Measurements from ENCODE around the gene RNASE11.

- TF ChIP-seq, protein P1, sequence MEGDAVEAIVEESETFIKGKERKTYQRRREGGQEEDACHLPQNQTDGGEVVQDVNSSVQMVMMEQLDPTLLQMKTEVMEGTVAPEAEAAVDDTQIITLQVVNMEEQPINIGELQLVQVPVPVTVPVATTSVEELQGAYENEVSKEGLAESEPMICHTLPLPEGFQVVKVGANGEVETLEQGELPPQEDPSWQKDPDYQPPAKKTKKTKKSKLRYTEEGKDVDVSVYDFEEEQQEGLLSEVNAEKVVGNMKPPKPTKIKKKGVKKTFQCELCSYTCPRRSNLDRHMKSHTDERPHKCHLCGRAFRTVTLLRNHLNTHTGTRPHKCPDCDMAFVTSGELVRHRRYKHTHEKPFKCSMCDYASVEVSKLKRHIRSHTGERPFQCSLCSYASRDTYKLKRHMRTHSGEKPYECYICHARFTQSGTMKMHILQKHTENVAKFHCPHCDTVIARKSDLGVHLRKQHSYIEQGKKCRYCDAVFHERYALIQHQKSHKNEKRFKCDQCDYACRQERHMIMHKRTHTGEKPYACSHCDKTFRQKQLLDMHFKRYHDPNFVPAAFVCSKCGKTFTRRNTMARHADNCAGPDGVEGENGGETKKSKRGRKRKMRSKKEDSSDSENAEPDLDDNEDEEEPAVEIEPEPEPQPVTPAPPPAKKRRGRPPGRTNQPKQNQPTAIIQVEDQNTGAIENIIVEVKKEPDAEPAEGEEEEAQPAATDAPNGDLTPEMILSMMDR (conservative IDR thresholded peaks at IDR 0.05; ENCODE audit: low read depth, low read length) = no peak
- TF ChIP-seq POLR2A (IDR thresholded peaks at IDR 0.05; ENCODE audit: low read depth, low read length) = no peak
- TF ChIP-seq RFX5 (IDR thresholded peaks at IDR 0.05; ENCODE audit: low read depth, low read length) = no peak
Measured at GRCh38 chr14:20555845-20556244, 32.0 kb downstream of the RNASE11 start.

All from IMR-90 (cell line).